MM.1S (cell line): ENCODE measurements around the gene MRPS18A.

ENCODE experiments used
- DNase-seq: peaks from one replicate; pipeline ENCODE4 v3.0.0-alpha.2; 2015
- H2AFZ ChIP-seq: fragments of 300-600 bp; sonication (generic); 2 replicates; pipeline ENCODE4 v1.6.0; 2016; ENCODE audit warnings: antibody characterized with exemption, low read length
- H3F3A ChIP-seq: fragments of 300-600 bp; sonication (generic); 2 replicates; pipeline ENCODE4 v1.6.1; 2016; ENCODE audit warnings: mild to moderate bottlenecking, antibody characterized with exemption, low read length, moderate library complexity, mixed read lengths; ENCODE audit not compliant: insufficient read depth
- H3K27ac ChIP-seq: fragments of 300-600 bp; sonication (generic); 2 replicates; pipeline ENCODE4 v1.5.1; 2016; ENCODE audit warnings: mild to moderate bottlenecking, low read length
- H3K27me3 ChIP-seq: fragments of 300-600 bp; sonication (generic); replicated peaks from 2 replicates; pipeline ENCODE4 v1.6.0; 2016; ENCODE audit warnings: low read length; ENCODE audit not compliant: insufficient read depth
- H3K36me3 ChIP-seq: fragments of 300-600 bp; sonication (generic); replicated peaks from 2 replicates; pipeline ENCODE4 v1.6.1; 2016; ENCODE audit warnings: mild to moderate bottlenecking, low read length, mixed read lengths; ENCODE audit not compliant: insufficient read depth
- H3K4me1 ChIP-seq: fragments of 300-600 bp; sonication (generic); 2 replicates; pipeline ENCODE4 v1.6.1; 2016; ENCODE audit warnings: low read length, mixed read lengths
- H3K4me2 ChIP-seq: fragments of 300-600 bp; sonication (generic); 2 replicates; pipeline ENCODE4 v1.6.0; 2016; ENCODE audit warnings: low read depth, low read length
- H3K4me3 ChIP-seq: fragments of 300-600 bp; sonication (generic); 2 replicates; pipeline ENCODE4 v1.5.1; 2016; ENCODE audit warnings: low read length, mixed read lengths
- H3K79me2 ChIP-seq: fragments of 300-600 bp; sonication (generic); 2 replicates; pipeline ENCODE4 v1.6.1; 2016; ENCODE audit warnings: mixed run types, low read length, mixed read lengths
- H3K9ac ChIP-seq: fragments of 300-600 bp; sonication (generic); 2 replicates; pipeline ENCODE4 v1.6.1; 2016; ENCODE audit warnings: low read length, mixed read lengths
- H3K9me2 ChIP-seq: fragments of 300-600 bp; sonication (generic); replicated peaks from 2 replicates; pipeline ENCODE4 v1.6.1; 2016; ENCODE audit warnings: mild to moderate bottlenecking, low read length, mixed read lengths; ENCODE audit not compliant: insufficient read depth
- H3K9me3 ChIP-seq: fragments of 300-600 bp; sonication (generic); replicated peaks from 2 replicates; pipeline ENCODE4 v1.6.1; 2016; ENCODE audit warnings: mild to moderate bottlenecking, low read length, mixed read lengths; ENCODE audit not compliant: insufficient read depth
- H4K20me1 ChIP-seq: fragments of 300-600 bp; sonication (generic); 2 replicates; pipeline ENCODE4 v1.6.1; 2016; ENCODE audit warnings: mild to moderate bottlenecking, low read length, moderate library complexity, mixed read lengths; ENCODE audit not compliant: insufficient read depth
- CTCF ChIP-seq: fragments of 300-600 bp; sonication (generic); IDR thresholded peaks from 2 replicates; pipeline ENCODE4 v1.5.1; 2016; ENCODE audit warnings: antibody characterized with exemption, low read length, mixed read lengths
- EZH2 ChIP-seq: fragments of 300-600 bp; sonication (generic); optimal IDR thresholded peaks from 2 replicates; pipeline ENCODE3; 2017; ENCODE audit warnings: low read depth, mild to moderate bottlenecking, antibody characterized with exemption, low read length, mixed read lengths
- EZH2phosphoT487 ChIP-seq: fragments of 300-600 bp; sonication (generic); IDR thresholded peaks from 2 replicates; pipeline ENCODE4 v1.6.1; 2018; ENCODE audit warnings: antibody characterized with exemption, low read length

Gene MRPS18A

DNA sequence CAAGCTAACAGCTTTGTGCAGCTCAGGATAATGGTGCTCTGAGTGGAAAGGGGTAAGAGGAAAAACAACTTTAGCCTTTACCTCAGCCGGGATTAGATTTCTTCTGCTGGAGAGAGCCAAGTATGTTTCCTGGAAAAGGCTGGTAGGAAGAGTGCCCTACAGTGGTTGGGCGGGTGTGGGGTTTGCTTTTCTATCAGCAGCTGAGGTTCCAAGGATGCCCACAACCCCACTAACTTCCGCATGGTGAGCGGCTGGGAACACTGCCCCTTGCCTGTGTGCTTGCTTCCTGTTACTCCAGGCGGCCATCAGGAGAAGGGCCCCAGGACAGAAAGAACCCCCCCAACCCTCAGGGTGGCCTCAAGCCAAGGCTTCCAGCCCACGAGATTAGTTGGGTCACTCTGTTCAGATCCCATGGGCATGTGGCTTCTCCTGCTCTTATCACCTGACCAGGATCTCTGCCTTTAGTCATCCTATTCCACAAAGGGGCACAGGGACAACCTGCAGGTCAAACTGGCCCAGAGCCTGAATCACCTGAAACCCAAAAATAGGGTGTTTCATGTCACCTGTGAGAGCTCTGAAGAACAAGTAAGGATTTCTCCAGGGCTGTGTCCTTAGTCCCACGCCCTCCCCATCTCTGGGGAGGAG lies 10.5 kb downstream of the MRPS18A start:
- Histone ChIP-seq H3K79me2 (peaks cover 46% of the 10 kb centered on the region), H3K9me2 (no peaks in the 10 kb centered on the region), H3K4me2 (no peak overlapping the region), H2AFZ (no peak overlapping the region), H4K20me1 (peaks cover 6% of the 10 kb centered on the region; the same call in 1 of the 2 replicates), H3K27me3 (no peaks in the 10 kb centered on the region), H3K9me3 (no peaks in the 10 kb centered on the region), H3K9ac (no peak overlapping the region), H3K36me3 (no peaks in the 10 kb centered on the region), H3F3A (no peaks in the 10 kb centered on the region), H3K4me1 (no peaks in the 10 kb centered on the region), H3K27ac (no peak overlapping the region), H3K4me3 (no peak overlapping the region)
- no peak for DNase-seq
- TF ChIP-seq EZH2 (no peak), CTCF (no peak), EZH2phosphoT487 (no peak)

DNA sequence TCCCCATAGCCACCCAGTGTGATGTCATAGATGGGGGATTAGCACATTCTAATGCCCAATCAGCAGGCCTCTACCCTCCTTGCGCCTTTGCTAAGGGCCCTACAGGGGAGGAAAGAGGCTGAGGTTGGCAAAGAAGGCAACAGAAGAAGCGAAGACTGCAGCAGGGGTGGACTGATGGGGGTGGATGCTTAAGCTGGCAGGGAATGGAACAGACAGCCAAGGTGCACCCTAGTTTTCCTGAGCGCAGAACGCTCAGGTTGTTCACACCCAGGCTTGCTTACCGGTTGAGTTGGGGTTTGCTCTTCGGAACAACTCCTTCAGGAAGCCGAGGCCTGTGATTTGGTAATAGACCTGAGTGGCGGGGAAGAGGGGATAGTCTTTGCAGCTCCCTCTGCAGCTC lies 12.7 kb downstream of the MRPS18A start:
- Histone ChIP-seq H3K27me3 (no peaks in the 10 kb centered on the region), H3K9me2 (no peaks in the 10 kb centered on the region), H3K4me2 (no peak overlapping the region), H3K9me3 (no peaks in the 10 kb centered on the region), H4K20me1 (no peaks in the 10 kb centered on the region), H3K4me3 (no peak overlapping the region), H3K36me3 (no peaks in the 10 kb centered on the region), H3K9ac (no peak overlapping the region), H3K79me2 (peaks cover 24% of the 10 kb centered on the region), H3K27ac (no peak overlapping the region), H3F3A (peaks cover 7% of the 10 kb centered on the region; the same call in 1 of the 2 replicates), H3K4me1 (peaks cover 19% of the 10 kb centered on the region), H2AFZ (no peak overlapping the region)
- DNase-seq = no peak
- no peak for TF ChIP-seq EZH2
- no peak for TF ChIP-seq EZH2phosphoT487
- TF ChIP-seq CTCF = no peak

- Histone ChIP-seq H3K4me3 (no peak overlapping the region), H3K79me2 (peaks cover 20% of the 10 kb centered on the region), H3K9ac (no peak overlapping the region), H3F3A (peaks cover 9% of the 10 kb centered on the region; the same call in 1 of the 2 replicates), H4K20me1 (no peaks in the 10 kb centered on the region), H3K4me2 (no peak overlapping the region), H3K9me2 (no peaks in the 10 kb centered on the region), H3K9me3 (no peaks in the 10 kb centered on the region), H3K27me3 (no peaks in the 10 kb centered on the region), H3K27ac (no peak overlapping the region), H3K4me1 (peaks cover 26% of the 10 kb centered on the region), H2AFZ (no peak overlapping the region), H3K36me3 (no peaks in the 10 kb centered on the region)
- TF ChIP-seq EZH2 (no peak), EZH2phosphoT487 (no peak), CTCF (no peak)
- no peak for DNase-seq
Observed at GRCh38 chr6:43674291-43674690, 13.3 kb downstream of the MRPS18A start.
